Stimulated activated naive CD4-positive, alpha-beta T cell (primary cell): ENCODE measurements around the gene MOB3A.

Experiments used
- DNase-seq, 6 experiments: peaks; one replicate each; lab custom pipeline; 2025; lab: John Stamatoyannopoulos, UW

Gene MOB3A

GRCh38 chr19:2059422-2060201, 36.5 kb downstream of the MOB3A start:
- DNase-seq, result no peak

- no peak for DNase-seq
Measured at GRCh38 chr19:2058570-2059421, 37.3 kb downstream of the MOB3A start.

- DNase-seq, result no peak
Measured at GRCh38 chr19:2057484-2058469, 38.3 kb downstream of the MOB3A start.

- DNase-seq, result peak in 1 of 6 experiments; percentile 38
Measured at GRCh38 chr19:2056837-2057192, 39.3 kb downstream of the MOB3A start.

- DNase-seq, result peak in 1 of 6 experiments; percentile 41
Measured at GRCh38 chr19:2055931-2056836, 39.9 kb downstream of the MOB3A start.

- DNase-seq, result no peak
Measured at GRCh38 chr19:2054763-2055162, 41.4 kb downstream of the MOB3A start.

- DNase-seq, result no peak
Measured at GRCh38 chr19:2053601-2054389, 42.3 kb downstream of the MOB3A start.

- peak; percentile 22 to 64 (median 55) for DNase-seq
Measured at GRCh38 chr19:2051773-2052704, 44.1 kb downstream of the MOB3A start.

GRCh38 chr19:2050991-2051772, 44.9 kb downstream of the MOB3A start, which contains the start of gene MKNK2:
MKNK2 (minus strand) TSS chr19:2051244; CDS start chr19:2050851, 393 bp downstream.
- peak; percentile 84 to 96 (median 92) for DNase-seq

- peak in 3 of 6 experiments; percentile 45 to 65 (median 56) for DNase-seq
Measured at GRCh38 chr19:2050349-2050990, 45.7 kb downstream of the MOB3A start.

- peak in 5 of 6 experiments; percentile 46 to 75 (median 65) for DNase-seq
Measured at GRCh38 chr19:2049741-2050348, 46.3 kb downstream of the MOB3A start.

- peak in 1 of 6 experiments; percentile 27 for DNase-seq
Measured at GRCh38 chr19:2048959-2049740, 47.0 kb downstream of the MOB3A start.

- no peak for DNase-seq
Measured at GRCh38 chr19:2048104-2048958, 47.8 kb downstream of the MOB3A start.

GRCh38 chr19:2047449-2048103, 48.5 kb downstream of the MOB3A start:
- DNase-seq, result peak in 1 of 6 experiments; percentile 22

- no peak for DNase-seq
Measured at GRCh38 chr19:2047076-2047448, 49.1 kb downstream of the MOB3A start.
